HCT116 (cell line): ENCODE data around the gene ZBED1. TPM values are rescaled to one million over a fixed set of nuclear protein-coding genes. Genes with fewer than 3 reads are reported as not detected.

Experiments used
- ATAC-seq: fragments of 200-7000 bp; cut with Tn5 transposase; 2 replicates; pipeline ENCODE4 v1.9.1; 2020; ENCODE audit warnings: mild to moderate bottlenecking, moderate library complexity
- BruUV-seq: library from RNA; stranded (reverse); fragments of 400-500 nt; replicated peaks from 2 replicates; lab custom pipeline; 2021; lab: Mats Ljungman, UMichigan
- CTCF ChIA-PET: fragments of 300-600 bp; sonication (Branson Sonifier 250); formaldehyde crosslinking; loops from one replicate; lab custom pipeline; 2021; ENCODE audit warnings: antibody characterized with exemption; lab: Charles Lee
- POLR2A ChIA-PET: fragments of 300-600, 350-600 bp; sonication (Branson Sonifier 250); formaldehyde crosslinking; loops from one replicate; lab custom pipeline; 2021; ENCODE audit warnings: antibody characterized with exemption; lab: Charles Lee
- RAD21 ChIA-PET, 2 experiments: fragments of 300-600 bp; sonication (Branson Sonifier 250); formaldehyde crosslinking; loops; one replicate each; lab custom pipeline; 2023; ENCODE audit warnings: low total read pairs in 2 of 2; ENCODE audit not compliant: uncharacterized antibody in 2 of 2, unreplicated experiment in 2 of 2, low non-redundant PET in 1 of 2; lab: Charles Lee
- DNase-seq: peaks from one replicate; pipeline ENCODE4 v3.0.0-alpha.2; 2010; ENCODE audit warnings: low read depth, low spot score
- H2AFZ ChIP-seq: fragments of 200-600 bp; shearing (Covaris generic), sonication (generic); 2 replicates; pipeline ENCODE4 v1.6.1; 2017; ENCODE audit warnings: low read depth, mixed run types, mixed read lengths, antibody characterized with exemption, low read length; ENCODE audit not compliant: poor library complexity, severe bottlenecking
- H3K27ac ChIP-seq: 2 replicates; pipeline ENCODE4 v1.5.1; 2012; ENCODE audit warnings: low read depth, low read length
- H3K27me3 ChIP-seq: fragments of 200-600 bp; sonication (generic); 2 replicates; pipeline ENCODE4 v1.6.1; 2016; ENCODE audit warnings: mixed run types, low read length, mixed read lengths; ENCODE audit not compliant: insufficient read depth
- H3K36me3 ChIP-seq, 2 experiments: fragments of 200-500 bp in 1 of 2; fragments of 200-600 bp in 1 of 2; sonication (Bioruptor generic) in 1 of 2; sonication (generic) in 1 of 2; 2 replicates each; pipeline versions ENCODE4 v1.5.1 to v1.6.1; 2014 to 2016; ENCODE audit warnings: low read length in 2 of 2, inconsistent platforms in 1 of 2, mixed read lengths in 1 of 2, mixed run types in 1 of 2; ENCODE audit not compliant: insufficient read depth in 2 of 2, control insufficient read depth in 1 of 2
- H3K4me1 ChIP-seq, 2 experiments: fragments of 200-600 bp in 1 of 2; sonication (generic) in 1 of 2; 2 replicates each; pipeline versions ENCODE4 v1.5.1 to v1.6.1; 2012 to 2017; ENCODE audit warnings: low read length in 2 of 2, inconsistent platforms in 1 of 2, mild to moderate bottlenecking in 1 of 2, mixed read lengths in 1 of 2, mixed run types in 1 of 2, moderate library complexity in 1 of 2; ENCODE audit not compliant: insufficient read depth in 2 of 2, control insufficient read depth in 1 of 2
- H3K4me2 ChIP-seq: fragments of 200-600 bp; sonication (generic); 2 replicates; pipeline ENCODE4 v1.6.1; 2017; ENCODE audit warnings: mixed run types, low read length, mixed read lengths
- H3K4me3 ChIP-seq, 2 experiments: fragments of 200-600 bp in 1 of 2; sonication (generic) in 1 of 2; replicated peaks in 1 of 2; 2 replicates each; pipeline ENCODE4 v1.5.1; 2011 to 2016; ENCODE audit warnings: low read length in 2 of 2, control low read depth in 1 of 2, low read depth in 1 of 2, mild to moderate bottlenecking in 1 of 2, mixed read lengths in 1 of 2, mixed run types in 1 of 2
- H3K79me2 ChIP-seq: fragments of 200-600 bp; sonication (generic); 2 replicates; pipeline ENCODE4 v1.6.1; 2017; ENCODE audit warnings: mild to moderate bottlenecking, mixed run types, low read length, moderate library complexity, mixed read lengths; ENCODE audit not compliant: insufficient read depth
- H3K9ac ChIP-seq: fragments of 200-600 bp; sonication (generic); 2 replicates; pipeline ENCODE4 v1.6.1; 2016; ENCODE audit warnings: low read length, mixed read lengths
- H3K9me2 ChIP-seq: fragments of 200-600 bp; sonication (generic), shearing (Covaris generic); 2 replicates; pipeline ENCODE4 v1.6.1; 2017; ENCODE audit warnings: mixed run types, mild to moderate bottlenecking, moderate library complexity; ENCODE audit not compliant: insufficient read depth
- H3K9me3 ChIP-seq, 2 experiments: fragments of 200-500 bp in 1 of 2; fragments of 200-600 bp in 1 of 2; sonication (Bioruptor generic) in 1 of 2; sonication (generic) in 1 of 2; 2 replicates each; pipeline ENCODE4 v1.6.1; 2014 to 2017; ENCODE audit warnings: low read length in 2 of 2, mixed read lengths in 2 of 2, inconsistent platforms in 1 of 2, low read depth in 1 of 2, mild to moderate bottlenecking in 1 of 2, mixed run types in 1 of 2, moderate library complexity in 1 of 2; ENCODE audit not compliant: control insufficient read depth in 1 of 2, insufficient read depth in 1 of 2
- H4K20me1 ChIP-seq: fragments of 200-600 bp; sonication (generic), shearing (Covaris generic); 2 replicates; pipeline ENCODE4 v1.6.1; 2017; ENCODE audit warnings: mixed run types, mild to moderate bottlenecking, moderate library complexity; ENCODE audit not compliant: insufficient read depth
- CBX3 ChIP-seq: IDR thresholded peaks from 2 replicates; pipeline ENCODE4 v1.6.1; 2012; ENCODE audit warnings: low read depth
- CEBPB ChIP-seq: IDR thresholded peaks from 2 replicates; pipeline ENCODE4 v1.6.1; 2012; ENCODE audit warnings: low read depth
- EGR1 ChIP-seq: IDR thresholded peaks from 2 replicates; pipeline ENCODE4 v1.6.1; 2012; ENCODE audit warnings: low read depth
- EZH2 ChIP-seq: fragments of 200-600 bp; sonication (generic); IDR thresholded peaks from 2 replicates; pipeline ENCODE4 v1.6.1; 2017; ENCODE audit warnings: antibody characterized with exemption, mixed run types
- EZH2phosphoT487 ChIP-seq: fragments of 200-600 bp; IDR thresholded peaks from 2 replicates; pipeline ENCODE4 v1.6.1; 2018; ENCODE audit warnings: antibody characterized with exemption, borderline replicate concordance
- POLR2A ChIP-seq: IDR thresholded peaks from 2 replicates; pipeline ENCODE4 v1.7.0; 2011; ENCODE audit warnings: borderline replicate concordance; ENCODE audit not compliant: insufficient read depth, insufficient read length; ENCODE audit errors: extremely low read depth
- POLR2AphosphoS5 ChIP-seq: IDR thresholded peaks from 2 replicates; pipeline ENCODE4 v1.6.1; 2011; ENCODE audit warnings: mild to moderate bottlenecking, low read depth, low read length, moderate library complexity
- RAD21 ChIP-seq: IDR thresholded peaks from 2 replicates; pipeline ENCODE4 v1.6.1; 2012; ENCODE audit warnings: low read depth, mild to moderate bottlenecking
- SIN3A ChIP-seq: IDR thresholded peaks from 2 replicates; pipeline ENCODE4 v1.6.1; 2012; ENCODE audit warnings: low read depth
- SRF ChIP-seq: IDR thresholded peaks from 2 replicates; pipeline ENCODE4 v1.6.1; 2012; ENCODE audit warnings: low read depth
- TCF7L2 ChIP-seq: IDR thresholded peaks from 2 replicates; pipeline ENCODE4 v1.7.0; 2011; ENCODE audit warnings: borderline replicate concordance, inconsistent platforms; ENCODE audit not compliant: insufficient read depth, insufficient read length; ENCODE audit errors: extremely low read depth
- YY1 ChIP-seq: IDR thresholded peaks from 2 replicates; pipeline ENCODE4 v1.6.1; 2011; ENCODE audit warnings: low read length, low read depth, moderate library complexity, mild to moderate bottlenecking; ENCODE audit not compliant: insufficient replicate concordance; ENCODE audit errors: extremely low read depth
- ZNF274 ChIP-seq: fragments of 200-500 bp; sonication (Bioruptor generic); IDR thresholded peaks from 2 replicates; pipeline ENCODE4 v1.6.1; 2014; ENCODE audit warnings: mild to moderate bottlenecking, low read depth, low read length, inconsistent platforms
- intact Hi-C: fragments of 100-400 bp; cut with micrococcal nuclease; formaldehyde crosslinking; loops from 2 replicates; pipeline ENCODE4 v1.10.0; 2022
- total RNA-seq: library from RNA; stranded (reverse); gene quantifications from one replicate; pipeline ENCODE4 v1.2.1, GENCODE V29; 2021; ENCODE audit not compliant: unreplicated experiment
- TF ChIP-seq, protein P1 (sequence below): IDR thresholded peaks from 2 replicates; pipeline ENCODE4 v1.6.1; 2011; ENCODE audit warnings: mild to moderate bottlenecking, low read length, moderate library complexity; ENCODE audit not compliant: insufficient replicate concordance; ENCODE audit errors: extremely low read depth
- TF ChIP-seq, protein P2 (sequence below): IDR thresholded peaks from 2 replicates; pipeline ENCODE4 v1.6.1; 2012; ENCODE audit warnings: low read depth
- TF ChIP-seq, protein P3 (sequence below), 3 experiments: fragments of 200-600 bp in 1 of 3; sonication (generic) in 1 of 3; IDR thresholded peaks in 2 of 3; conservative IDR thresholded peaks in 1 of 3; 2 replicates each; pipeline ENCODE4 v1.5.1; 2012 to 2017; ENCODE audit warnings: low read depth in 2 of 3, low read length in 2 of 3, antibody characterized with exemption in 1 of 3, borderline replicate concordance in 1 of 3, control low read depth in 1 of 3, mild to moderate bottlenecking in 1 of 3, mixed read lengths in 1 of 3, mixed run types in 1 of 3, moderate library complexity in 1 of 3; ENCODE audit not compliant: insufficient read depth in 1 of 3
- TF ChIP-seq, protein P4 (sequence below): IDR thresholded peaks from 2 replicates; pipeline ENCODE4 v1.6.1; 2012

The ZBED1 gene
- total RNA-seq, 1 experiment from 2014 or later: 21.0 TPM

DNA sequence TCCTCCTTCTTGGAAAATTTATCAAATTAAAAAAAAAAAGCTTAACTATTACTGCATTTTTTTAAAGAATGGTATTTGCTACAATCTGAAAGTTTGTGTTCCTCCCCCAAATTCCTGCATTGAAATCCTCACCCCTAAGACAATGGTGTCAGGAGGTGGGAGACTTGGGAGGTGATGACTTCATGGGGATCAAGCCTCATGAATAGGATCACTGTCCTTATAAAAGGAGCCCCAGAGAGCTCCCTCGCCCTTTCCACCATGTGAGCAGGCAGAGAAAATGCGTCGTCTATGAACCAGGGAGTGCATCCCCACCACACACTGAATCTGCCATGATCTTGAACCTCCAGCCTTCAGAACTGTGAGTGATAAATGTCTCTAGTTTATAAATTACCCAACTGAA is 38.0 kb downstream of the ZBED1 start:
- H4K20me1 ChIP-seq: no peaks in the 10 kb centered on the region
- peaks cover 10 to 50% of the 10 kb centered on the region in 2 experiments; a peak in 3 of 4 replicates for H3K4me1 ChIP-seq
- H3K4me3 ChIP-seq: peak overlapping the region; percentile 47 to 57
- peak overlapping the region; percentile 86 for H3K4me2 ChIP-seq
- DNase-seq (no peak), ATAC-seq (no peak)
- no peaks in the 10 kb centered on the region for H3K9me2 ChIP-seq
- TF ChIP-seq SRF: no peak
- no peak for TF ChIP-seq POLR2A
- TF ChIP-seq POLR2AphosphoS5: no peak
- TF ChIP-seq, protein P1, sequence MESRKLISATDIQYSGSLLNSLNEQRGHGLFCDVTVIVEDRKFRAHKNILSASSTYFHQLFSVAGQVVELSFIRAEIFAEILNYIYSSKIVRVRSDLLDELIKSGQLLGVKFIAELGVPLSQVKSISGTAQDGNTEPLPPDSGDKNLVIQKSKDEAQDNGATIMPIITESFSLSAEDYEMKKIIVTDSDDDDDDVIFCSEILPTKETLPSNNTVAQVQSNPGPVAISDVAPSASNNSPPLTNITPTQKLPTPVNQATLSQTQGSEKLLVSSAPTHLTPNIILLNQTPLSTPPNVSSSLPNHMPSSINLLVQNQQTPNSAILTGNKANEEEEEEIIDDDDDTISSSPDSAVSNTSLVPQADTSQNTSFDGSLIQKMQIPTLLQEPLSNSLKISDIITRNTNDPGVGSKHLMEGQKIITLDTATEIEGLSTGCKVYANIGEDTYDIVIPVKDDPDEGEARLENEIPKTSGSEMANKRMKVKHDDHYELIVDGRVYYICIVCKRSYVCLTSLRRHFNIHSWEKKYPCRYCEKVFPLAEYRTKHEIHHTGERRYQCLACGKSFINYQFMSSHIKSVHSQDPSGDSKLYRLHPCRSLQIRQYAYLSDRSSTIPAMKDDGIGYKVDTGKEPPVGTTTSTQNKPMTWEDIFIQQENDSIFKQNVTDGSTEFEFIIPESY: no peak
- TF ChIP-seq RAD21: no peak
- TF ChIP-seq ZNF274: no peak
- TF ChIP-seq EZH2: no peak
- TF ChIP-seq EGR1: no peak
- TF ChIP-seq, protein P2, sequence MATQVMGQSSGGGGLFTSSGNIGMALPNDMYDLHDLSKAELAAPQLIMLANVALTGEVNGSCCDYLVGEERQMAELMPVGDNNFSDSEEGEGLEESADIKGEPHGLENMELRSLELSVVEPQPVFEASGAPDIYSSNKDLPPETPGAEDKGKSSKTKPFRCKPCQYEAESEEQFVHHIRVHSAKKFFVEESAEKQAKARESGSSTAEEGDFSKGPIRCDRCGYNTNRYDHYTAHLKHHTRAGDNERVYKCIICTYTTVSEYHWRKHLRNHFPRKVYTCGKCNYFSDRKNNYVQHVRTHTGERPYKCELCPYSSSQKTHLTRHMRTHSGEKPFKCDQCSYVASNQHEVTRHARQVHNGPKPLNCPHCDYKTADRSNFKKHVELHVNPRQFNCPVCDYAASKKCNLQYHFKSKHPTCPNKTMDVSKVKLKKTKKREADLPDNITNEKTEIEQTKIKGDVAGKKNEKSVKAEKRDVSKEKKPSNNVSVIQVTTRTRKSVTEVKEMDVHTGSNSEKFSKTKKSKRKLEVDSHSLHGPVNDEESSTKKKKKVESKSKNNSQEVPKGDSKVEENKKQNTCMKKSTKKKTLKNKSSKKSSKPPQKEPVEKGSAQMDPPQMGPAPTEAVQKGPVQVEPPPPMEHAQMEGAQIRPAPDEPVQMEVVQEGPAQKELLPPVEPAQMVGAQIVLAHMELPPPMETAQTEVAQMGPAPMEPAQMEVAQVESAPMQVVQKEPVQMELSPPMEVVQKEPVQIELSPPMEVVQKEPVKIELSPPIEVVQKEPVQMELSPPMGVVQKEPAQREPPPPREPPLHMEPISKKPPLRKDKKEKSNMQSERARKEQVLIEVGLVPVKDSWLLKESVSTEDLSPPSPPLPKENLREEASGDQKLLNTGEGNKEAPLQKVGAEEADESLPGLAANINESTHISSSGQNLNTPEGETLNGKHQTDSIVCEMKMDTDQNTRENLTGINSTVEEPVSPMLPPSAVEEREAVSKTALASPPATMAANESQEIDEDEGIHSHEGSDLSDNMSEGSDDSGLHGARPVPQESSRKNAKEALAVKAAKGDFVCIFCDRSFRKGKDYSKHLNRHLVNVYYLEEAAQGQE: no peak
- TF ChIP-seq CBX3: no peak
- TF ChIP-seq TCF7L2: no peak
- TF ChIP-seq, protein P3, sequence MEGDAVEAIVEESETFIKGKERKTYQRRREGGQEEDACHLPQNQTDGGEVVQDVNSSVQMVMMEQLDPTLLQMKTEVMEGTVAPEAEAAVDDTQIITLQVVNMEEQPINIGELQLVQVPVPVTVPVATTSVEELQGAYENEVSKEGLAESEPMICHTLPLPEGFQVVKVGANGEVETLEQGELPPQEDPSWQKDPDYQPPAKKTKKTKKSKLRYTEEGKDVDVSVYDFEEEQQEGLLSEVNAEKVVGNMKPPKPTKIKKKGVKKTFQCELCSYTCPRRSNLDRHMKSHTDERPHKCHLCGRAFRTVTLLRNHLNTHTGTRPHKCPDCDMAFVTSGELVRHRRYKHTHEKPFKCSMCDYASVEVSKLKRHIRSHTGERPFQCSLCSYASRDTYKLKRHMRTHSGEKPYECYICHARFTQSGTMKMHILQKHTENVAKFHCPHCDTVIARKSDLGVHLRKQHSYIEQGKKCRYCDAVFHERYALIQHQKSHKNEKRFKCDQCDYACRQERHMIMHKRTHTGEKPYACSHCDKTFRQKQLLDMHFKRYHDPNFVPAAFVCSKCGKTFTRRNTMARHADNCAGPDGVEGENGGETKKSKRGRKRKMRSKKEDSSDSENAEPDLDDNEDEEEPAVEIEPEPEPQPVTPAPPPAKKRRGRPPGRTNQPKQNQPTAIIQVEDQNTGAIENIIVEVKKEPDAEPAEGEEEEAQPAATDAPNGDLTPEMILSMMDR (IDR thresholded peaks at IDR 0.05 in 2 of 3, conservative IDR thresholded peaks at IDR 0.05 in 1 of 3; ENCODE audit: borderline replicate concordance in 1 of 3, insufficient read depth in 1 of 3, low read depth in 2 of 3, low read length in 2 of 3): no peak
- TF ChIP-seq, protein P4, sequence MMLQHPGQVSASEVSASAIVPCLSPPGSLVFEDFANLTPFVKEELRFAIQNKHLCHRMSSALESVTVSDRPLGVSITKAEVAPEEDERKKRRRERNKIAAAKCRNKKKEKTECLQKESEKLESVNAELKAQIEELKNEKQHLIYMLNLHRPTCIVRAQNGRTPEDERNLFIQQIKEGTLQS: no peak
- TF ChIP-seq EZH2phosphoT487: no peak
- TF ChIP-seq SIN3A: no peak
- no peak for TF ChIP-seq YY1
- TF ChIP-seq CEBPB: no peak
- TF ChIP-seq, all 23 proteins: peak for 0
- POLR2A ChIA-PET: no interaction called here
- peaks cover 32% of the 10 kb centered on the region for H3K79me2 ChIP-seq
- no peak overlapping the region for H2AFZ ChIP-seq
- H3K27me3 ChIP-seq: no peaks in the 10 kb centered on the region
- CTCF ChIA-PET: no interaction called here
- BruUV-seq: no TSS peak
- no peaks in the 10 kb centered on the region for H3K36me3 ChIP-seq
- no peaks in the 10 kb centered on the region for H3K9me3 ChIP-seq
- intact Hi-C loops: no loop called here
- H3K27ac ChIP-seq: peak overlapping the region; percentile 92
- RAD21 ChIA-PET: no interaction called here
- peak overlapping the region; percentile 69 for H3K9ac ChIP-seq
